GM18909 (cell line): ENCODE measurements around the gene GORASP1.
"Not testable (repeated sequence)": the region's sequence is repeated elsewhere in the genome, so short reads cannot be mapped to it uniquely, and the experiment has no call there.

ENCODE experiments used
- ATAC-seq: cut with Tn5 transposase; IDR thresholded peaks from one replicate; pipeline ENCODE4 v1.9.1; 2021; ENCODE audit warnings: mild to moderate bottlenecking; ENCODE audit not compliant: unreplicated experiment, poor library complexity

GORASP1 gene

GRCh38 chr3:39079530-39079929, 27.9 kb downstream of the GORASP1 start:
- no peak for ATAC-seq

GRCh38 chr3:39075910-39076309, 31.5 kb downstream of the GORASP1 start:
- no peak for ATAC-seq

GRCh38 chr3:39068556-39068955, 38.9 kb downstream of the GORASP1 start:
- no peak for ATAC-seq

- ATAC-seq, result no peak
Measured at GRCh38 chr3:39067286-39067685, 40.1 kb downstream of the GORASP1 start.

GRCh38 chr3:39065197-39065596, 42.2 kb downstream of the GORASP1 start:
- ATAC-seq, result peak; percentile 88

- no peak for ATAC-seq
Measured at GRCh38 chr3:39064646-39065045, 42.8 kb downstream of the GORASP1 start.

- no peak for ATAC-seq
Measured at GRCh38 chr3:39063143-39063542, 44.3 kb downstream of the GORASP1 start.

- ATAC-seq, result no peak
Measured at GRCh38 chr3:39062180-39062579, 45.2 kb downstream of the GORASP1 start.

GRCh38 chr3:39061228-39061627, 46.2 kb downstream of the GORASP1 start:
- ATAC-seq, result not testable (repeated sequence)

GRCh38 chr3:39056151-39056550, 51.3 kb downstream of the GORASP1 start:
- ATAC-seq, result no peak

GRCh38 chr3:39053696-39054095, 53.7 kb downstream of the GORASP1 start:
- ATAC-seq, result no peak

GRCh38 chr3:39052583-39052982, 54.8 kb downstream of the GORASP1 start:
- no peak for ATAC-seq

GRCh38 chr3:39051649-39052561, 55.5 kb downstream of the GORASP1 start, which contains the start of the genes SCN11A and WDR48:
Gene SCN11A, minus strand, starts transcription at chr3:39051944. Its CDS starts 101,582 bp downstream, at chr3:38950362.
Gene WDR48, plus strand, starts transcription at chr3:39052016. Its CDS starts 10 bp downstream, at chr3:39052026.
- ATAC-seq, result peak; percentile 99

- no peak for ATAC-seq
Measured at GRCh38 chr3:39050029-39050428, 57.4 kb downstream of the GORASP1 start.
